GM18505 (cell line): ENCODE results near the gene POTEG.
"Not testable (repeated sequence)": the region's sequence is repeated elsewhere in the genome, so short reads cannot be mapped to it uniquely, and the experiment has no call there.

Experiments used
- ATAC-seq: cut with Tn5 transposase; IDR thresholded peaks from one replicate; pipeline ENCODE4 v1.9.1; 2021; ENCODE audit not compliant: unreplicated experiment

POTEG gene

GRCh38 chr14:19434241-19434640, at the start of gene POTEG:
TSS of gene POTEG (minus strand) at chr14:19434341. CDS start at chr14:19434289, 52 bp downstream.
- not testable (repeated sequence) for ATAC-seq

GRCh38 chr14:19482093-19482492, 48.0 kb upstream of the POTEG start:
- not testable (repeated sequence) for ATAC-seq

DNA sequence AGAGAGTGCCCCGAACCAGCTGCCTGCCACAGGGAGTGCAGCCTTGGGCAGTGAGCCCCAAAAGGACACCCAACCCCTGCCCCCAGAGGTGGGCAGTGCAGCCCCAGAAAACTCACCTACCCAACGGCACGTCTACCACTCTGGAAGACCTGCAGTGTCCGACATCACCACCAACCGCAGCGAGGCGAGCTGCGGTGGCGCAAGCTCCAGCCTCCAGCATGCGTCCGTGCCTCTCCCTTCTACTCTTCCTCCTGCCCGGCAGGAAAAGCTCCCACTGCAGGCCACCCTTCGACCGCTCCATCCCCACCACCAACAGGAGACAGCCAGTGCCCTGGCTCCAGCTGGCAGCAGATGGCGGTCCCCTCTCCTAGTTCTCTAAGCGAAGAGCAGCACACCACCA, 47.3 kb upstream of the POTEG start:
- ATAC-seq = not testable (repeated sequence)

GRCh38 chr14:19480491-19480890, 46.4 kb upstream of the POTEG start:
- not testable (repeated sequence) for ATAC-seq

DNA sequence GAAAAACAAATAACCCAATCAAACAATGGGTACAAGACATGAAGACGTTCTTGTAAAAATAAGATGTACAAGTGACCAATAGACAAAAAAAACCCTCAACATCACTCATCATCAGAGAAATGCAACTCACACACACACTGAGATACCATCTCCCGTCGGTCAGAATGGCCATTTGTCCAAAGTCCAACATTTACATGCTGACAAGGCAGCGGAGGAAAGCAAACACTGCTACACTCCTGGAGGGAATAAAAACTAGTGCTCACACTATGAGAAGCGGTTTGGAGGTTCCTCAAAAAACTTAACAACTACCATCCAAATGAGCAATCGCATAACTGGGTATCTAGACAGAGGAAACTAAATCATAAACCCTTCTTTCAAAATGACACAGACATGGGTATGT, 11.6 kb upstream of the POTEG start:
- ATAC-seq = not testable (repeated sequence)

GRCh38 chr14:19439826-19440225, 5.7 kb upstream of the POTEG start:
- ATAC-seq = not testable (repeated sequence)

DNA sequence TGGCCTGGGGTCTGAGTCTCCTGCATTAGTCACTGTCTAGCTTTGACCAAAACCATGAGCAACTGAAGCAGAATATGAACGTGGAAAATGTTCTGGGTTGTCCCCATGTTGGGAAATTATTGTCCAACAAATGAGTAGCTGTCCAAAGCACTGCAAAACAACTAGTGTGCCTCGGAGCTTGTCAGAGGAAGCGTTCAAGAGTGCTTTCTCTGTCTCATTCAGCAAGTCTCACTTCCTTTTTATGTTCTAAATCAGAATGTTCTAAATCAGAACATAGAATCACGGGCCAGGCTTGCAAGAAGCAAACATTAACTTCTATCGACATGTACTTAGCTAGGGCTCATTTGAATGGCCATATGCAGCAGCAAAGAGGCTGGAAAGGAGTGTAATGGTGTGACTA, 5.1 kb upstream of the POTEG start:
- ATAC-seq = peak; percentile 46

DNA sequence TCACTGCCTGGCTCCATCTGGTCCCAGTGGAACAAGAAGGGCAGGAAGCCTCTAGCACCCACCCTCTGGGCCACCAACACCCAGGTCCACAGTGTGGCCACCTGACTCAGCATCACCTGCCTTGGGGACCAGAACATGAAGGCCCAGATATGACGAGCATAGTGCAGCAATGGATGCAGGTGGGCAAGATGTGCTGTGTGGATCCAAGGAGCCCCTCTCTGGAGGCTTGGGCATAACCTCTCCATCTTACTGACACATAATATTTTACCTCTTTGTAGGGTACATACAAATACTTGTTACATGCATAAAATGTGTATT, 2.9 kb upstream of the POTEG start:
- not testable (repeated sequence) for ATAC-seq

- not testable (repeated sequence) for ATAC-seq
Observed at GRCh38 chr14:19436311-19437125, 2.4 kb upstream of the POTEG start.

GRCh38 chr14:19435852-19436251, 1.7 kb upstream of the POTEG start:
- ATAC-seq = not testable (repeated sequence)

- not testable (repeated sequence) for ATAC-seq
Observed at GRCh38 chr14:19434891-19435290, 750 bp upstream of the POTEG start.

GRCh38 chr14:19433765-19434164, 376 bp downstream of the POTEG start:
- not testable (repeated sequence) for ATAC-seq

GRCh38 chr14:19408519-19408918, 25.6 kb downstream of the POTEG start:
- not testable (repeated sequence) for ATAC-seq

GRCh38 chr14:19402097-19402496, 32.0 kb downstream of the POTEG start:
- ATAC-seq = not testable (repeated sequence)

- ATAC-seq = not testable (repeated sequence)
Observed at GRCh38 chr14:19394727-19395126, 39.4 kb downstream of the POTEG start.

GRCh38 chr14:19390230-19390629, 43.9 kb downstream of the POTEG start:
- ATAC-seq = not testable (repeated sequence)

DNA sequence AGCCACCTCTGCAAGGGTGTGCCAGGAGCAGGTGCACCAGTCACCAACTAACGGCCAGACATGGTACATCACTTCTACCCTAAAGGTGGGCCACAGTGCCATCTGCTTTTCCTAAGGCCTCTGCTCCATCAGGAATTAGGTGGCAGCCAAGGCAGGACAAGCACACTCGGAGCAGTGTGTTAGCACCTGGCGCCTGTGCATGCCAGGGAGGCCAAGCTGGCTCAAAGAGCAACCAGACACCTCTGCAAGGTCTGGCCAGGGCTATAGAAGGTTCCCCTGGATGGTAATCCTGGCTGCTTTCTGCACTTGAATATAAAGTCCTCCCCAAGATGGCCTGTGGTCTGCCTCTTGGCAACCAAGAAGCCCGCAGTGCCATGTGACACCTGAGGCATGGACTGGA, 45.4 kb downstream of the POTEG start:
- ATAC-seq = not testable (repeated sequence)

DNA sequence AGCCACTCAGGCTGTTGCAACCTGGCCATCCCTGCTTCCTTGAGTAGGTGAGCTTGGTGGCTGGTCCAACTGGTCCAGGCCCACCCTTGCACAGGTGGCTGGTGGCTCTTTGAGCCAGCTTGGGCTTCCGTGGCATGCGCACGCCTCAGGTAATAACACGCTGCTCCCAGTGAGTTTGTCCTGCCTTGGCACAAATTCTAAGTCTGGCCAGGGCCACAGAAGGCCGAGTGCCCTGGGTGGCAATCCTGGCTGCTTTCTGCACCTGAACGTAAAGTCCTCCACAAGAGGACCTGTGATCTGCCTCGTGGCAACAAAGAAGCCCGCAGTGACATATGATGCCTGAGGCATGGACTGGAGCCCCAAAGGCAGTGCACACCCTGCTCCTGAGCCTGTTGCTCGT, 47.1 kb downstream of the POTEG start:
- not testable (repeated sequence) for ATAC-seq

DNA sequence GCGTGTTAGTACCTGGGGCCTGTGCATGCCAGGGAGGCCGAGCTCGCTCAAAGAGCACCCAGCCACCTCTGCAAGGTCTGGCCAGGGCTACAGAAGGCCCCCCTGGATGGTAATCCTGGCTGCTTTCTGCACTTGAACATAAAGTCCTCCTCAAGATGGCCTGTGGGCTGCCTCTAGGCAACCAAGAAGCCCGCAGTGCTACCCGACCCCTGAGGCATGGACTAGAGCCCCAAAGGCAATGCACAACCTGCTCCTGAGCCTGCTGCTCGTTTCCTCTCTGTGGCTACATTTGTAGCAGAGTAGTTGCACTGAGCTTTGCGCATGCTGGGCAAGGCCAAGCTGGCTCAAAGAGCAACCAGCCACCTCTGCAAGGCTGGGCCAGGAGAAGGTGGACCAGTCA, 47.8 kb downstream of the POTEG start:
- not testable (repeated sequence) for ATAC-seq

DNA sequence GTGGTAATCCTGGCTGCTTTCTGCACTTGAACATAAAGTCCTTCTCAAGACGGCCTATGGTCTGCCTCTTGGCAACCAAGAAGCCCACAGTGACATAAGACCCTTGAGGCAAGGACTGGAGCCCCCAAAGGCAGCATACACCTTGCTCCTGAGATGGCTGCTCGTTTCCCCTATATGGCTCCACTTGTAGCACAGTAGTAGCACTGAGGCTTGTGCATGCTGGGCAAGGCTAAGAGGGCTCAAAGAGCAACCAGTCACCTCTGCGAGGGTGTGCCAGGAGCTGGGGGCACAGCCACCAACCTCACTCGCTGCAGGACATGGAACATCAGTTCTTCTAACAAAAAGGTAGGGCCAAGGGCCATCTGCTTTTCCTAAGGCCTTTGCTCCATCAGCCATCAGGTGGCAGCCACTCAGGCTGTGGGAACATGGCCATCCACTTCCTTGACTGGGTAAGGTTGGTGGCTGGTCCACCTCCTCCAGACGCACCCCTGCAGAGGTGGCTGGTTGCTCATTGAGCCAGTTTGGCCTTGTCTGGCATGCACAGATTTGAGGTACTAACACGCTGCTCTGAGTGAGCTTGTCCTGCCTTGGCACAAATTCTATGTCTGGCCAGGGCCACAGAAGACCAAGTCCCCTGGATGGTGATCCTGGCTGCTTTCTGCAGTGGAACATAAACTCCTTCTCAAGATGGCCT, 49.9 kb downstream of the POTEG start:
- ATAC-seq = not testable (repeated sequence)

- ATAC-seq = not testable (repeated sequence)
Observed at GRCh38 chr14:19383008-19383584, 51.0 kb downstream of the POTEG start.
